Activated naive CD4-positive, alpha-beta T cell treated with anti-CD3 and anti-CD28 coated beads, Interleukin-2, amount 50 U/mL, for 72 hours (primary cell): ENCODE measurements around the gene OSGIN1. TPM values are rescaled to one million over a fixed set of nuclear protein-coding genes. Genes with fewer than 3 reads are reported as not detected.

Experiments used
- ATAC-seq, 2 donors: fragments of 150-1000 bp; cut with Tn5 transposase; 2 replicates each; pipeline ENCODE4 v1.10.0; 2021; ENCODE audit warnings: mild to moderate bottlenecking in 2 of 2, moderate library complexity in 2 of 2
- DNase-seq, 2 donors: peaks; one replicate each; pipeline ENCODE4 v3.0.0; 2021 to 2022; ENCODE audit warnings: low spot score in 2 of 2
- H3K27ac Mint-ChIP-seq, 2 donors: one replicate each; pipeline ENCODE4 v1.8.0; 2022; ENCODE audit warnings: mild to moderate bottlenecking in 2 of 2, mixed read lengths in 2 of 2
- H3K36me3 Mint-ChIP-seq, 2 donors: one replicate each; pipeline ENCODE4 v1.8.0; 2022; ENCODE audit warnings: mixed read lengths in 2 of 2
- H3K9me3 Mint-ChIP-seq, 2 donors: one replicate each; pipeline ENCODE4 v1.8.0; 2022; ENCODE audit warnings: mixed read lengths in 2 of 2
- total RNA-seq, 2 donors: library from RNA; stranded (reverse); gene quantifications; one replicate each; pipeline ENCODE4 v1.2.3, GENCODE V29; 2022

OSGIN1 gene
- total RNA-seq, 2 donors from 2014 or later: 0.49 to 0.87 TPM

DNA sequence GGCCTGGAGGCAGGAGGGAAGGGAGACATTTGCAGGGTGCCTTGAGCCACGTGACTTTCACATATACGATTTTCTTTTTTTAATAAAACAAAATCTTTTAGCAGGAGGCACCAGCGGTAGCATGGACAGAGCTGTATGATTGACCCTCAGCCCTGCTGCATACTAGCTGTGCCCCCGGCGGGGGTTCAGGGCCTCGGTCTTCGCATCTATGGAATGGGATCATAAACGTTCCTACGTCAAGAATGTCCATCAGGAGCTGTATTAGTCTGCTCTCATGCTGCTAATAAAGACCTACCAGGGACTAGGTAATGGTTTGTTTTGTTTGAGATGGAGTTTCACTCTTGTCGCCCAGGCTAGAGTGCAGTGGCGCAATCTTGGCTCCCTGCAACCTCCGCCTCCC, 62.4 kb downstream of the OSGIN1 start:
- ATAC-seq: no peak
- no peak for DNase-seq
- Mint-ChIP-seq H3K36me3 (peaks cover 0 to 6% of the 10 kb centered on the region in 2 donors), H3K27ac (no peak overlapping the region), H3K9me3 (peaks cover 4 to 9% of the 10 kb centered on the region in 2 donors)

Other genes with a start within 250 kb of the OSGIN1 start
- gene HSBP1, start 145.3 kb upstream of the OSGIN1 start, total RNA-seq: 10 to 100 TPM; 64.5 to 73.3 TPM
- 1 to 10 TPM; 2.3 to 3.3 TPM for gene MLYCD, start 54.1 kb upstream of the OSGIN1 start, total RNA-seq
- not detected for gene NECAB2, start 15.0 kb downstream of the OSGIN1 start, total RNA-seq
- not detected for gene SLC38A8, start 89.6 kb downstream of the OSGIN1 start, total RNA-seq
- gene MBTPS1, start 163.7 kb downstream of the OSGIN1 start, total RNA-seq: 10 to 100 TPM; 39.9 to 41.1 TPM
- 10 to 100 TPM; 11.2 to 11.8 TPM for gene HSDL1, start 191.9 kb downstream of the OSGIN1 start, total RNA-seq
- not detected for gene DNAAF1, start 192.1 kb downstream of the OSGIN1 start, total RNA-seq
- gene TAF1C, start 233.8 kb downstream of the OSGIN1 start, total RNA-seq: 10 to 100 TPM; 42.5 to 52.8 TPM
- under 1 TPM in 1 of 2 donors, not detected in 1; 0.47 TPM for gene ADAD2, start 237.9 kb downstream of the OSGIN1 start, total RNA-seq